ENCODE measurements around the gene EEF1A2. TPM values are rescaled to one million over a fixed set of nuclear protein-coding genes. Genes with fewer than 3 reads are reported as not detected.

The EEF1A2 gene
- total and polyA plus RNA-seq, 10 donors = 0.39 to 1.4 (median 0.54) TPM

DNA sequence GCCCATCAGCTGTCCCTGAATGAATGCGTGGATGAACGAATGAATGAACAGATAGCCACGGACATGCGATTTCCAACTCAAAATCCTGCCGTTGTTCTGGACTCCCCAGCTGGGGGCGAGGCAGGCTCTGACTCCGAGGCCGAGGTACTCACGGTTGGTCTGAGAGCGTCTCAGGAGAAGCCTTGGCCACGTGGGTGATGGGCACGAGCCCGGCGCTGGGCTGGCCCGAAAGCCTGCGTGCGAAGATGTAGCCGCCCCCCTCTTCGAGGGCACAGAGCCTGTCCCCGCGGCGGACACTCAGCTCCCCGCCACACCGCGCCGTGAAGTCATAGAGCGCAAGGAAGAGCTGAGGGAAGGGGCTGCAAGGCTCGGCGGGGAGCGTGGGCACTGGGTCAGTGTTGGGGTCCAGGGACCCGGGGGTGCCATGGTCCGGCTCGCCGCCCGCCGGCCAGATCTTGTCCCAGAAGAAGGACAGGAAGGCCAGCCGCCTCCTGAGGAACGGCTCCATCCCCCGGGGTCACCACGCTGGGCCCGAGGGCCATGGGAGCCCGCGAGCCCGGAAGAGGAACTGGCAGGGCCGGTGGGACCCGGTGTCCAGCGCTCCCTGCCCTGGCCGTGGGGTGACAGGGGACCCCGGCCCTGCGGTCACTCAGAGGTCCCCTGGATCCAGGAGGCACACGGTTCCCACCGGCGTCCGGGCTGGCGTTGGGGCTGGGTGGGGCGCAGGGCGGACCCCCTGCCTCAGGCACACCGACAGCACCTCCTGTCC, 48.3 kb upstream of the EEF1A2 start:
- Histone ChIP-seq H3K4me3 (peak overlapping the region in 1 of 8 donors; percentile 3), H3K4me1 (peaks cover 5 to 78% (median 47%) of the 10 kb centered on the region in 6 donors), H3K27ac (no peak overlapping the region), H3K9me3 (no peaks in the 10 kb centered on the region), H3K36me3 (no peaks in the 10 kb centered on the region), H3K27me3 (replicated peaks in 1 of 7) (peaks cover 0 to 42% (median 4%) of the 10 kb centered on the region in 7 donors)
- TF ChIP-seq, protein P1, sequence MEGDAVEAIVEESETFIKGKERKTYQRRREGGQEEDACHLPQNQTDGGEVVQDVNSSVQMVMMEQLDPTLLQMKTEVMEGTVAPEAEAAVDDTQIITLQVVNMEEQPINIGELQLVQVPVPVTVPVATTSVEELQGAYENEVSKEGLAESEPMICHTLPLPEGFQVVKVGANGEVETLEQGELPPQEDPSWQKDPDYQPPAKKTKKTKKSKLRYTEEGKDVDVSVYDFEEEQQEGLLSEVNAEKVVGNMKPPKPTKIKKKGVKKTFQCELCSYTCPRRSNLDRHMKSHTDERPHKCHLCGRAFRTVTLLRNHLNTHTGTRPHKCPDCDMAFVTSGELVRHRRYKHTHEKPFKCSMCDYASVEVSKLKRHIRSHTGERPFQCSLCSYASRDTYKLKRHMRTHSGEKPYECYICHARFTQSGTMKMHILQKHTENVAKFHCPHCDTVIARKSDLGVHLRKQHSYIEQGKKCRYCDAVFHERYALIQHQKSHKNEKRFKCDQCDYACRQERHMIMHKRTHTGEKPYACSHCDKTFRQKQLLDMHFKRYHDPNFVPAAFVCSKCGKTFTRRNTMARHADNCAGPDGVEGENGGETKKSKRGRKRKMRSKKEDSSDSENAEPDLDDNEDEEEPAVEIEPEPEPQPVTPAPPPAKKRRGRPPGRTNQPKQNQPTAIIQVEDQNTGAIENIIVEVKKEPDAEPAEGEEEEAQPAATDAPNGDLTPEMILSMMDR (IDR thresholded peaks at IDR 0.05 in 8 of 11, conservative IDR thresholded peaks at IDR 0.05 in 3 of 11) = no peak
- TF ChIP-seq POLR2AphosphoS5 (IDR thresholded peaks at IDR 0.05) (no peak), POLR2A (IDR thresholded peaks at IDR 0.05) (no peak)
- intact Hi-C loops (cut with DNase I; ENCODE audit: low total_unique reads) = no loop called here
- WGBS, 5 donors = 51 to 64% (median 56%) methylated on average over 43 to 58 of the region's 58 CpGs
- no peak for DNase-seq

DNA sequence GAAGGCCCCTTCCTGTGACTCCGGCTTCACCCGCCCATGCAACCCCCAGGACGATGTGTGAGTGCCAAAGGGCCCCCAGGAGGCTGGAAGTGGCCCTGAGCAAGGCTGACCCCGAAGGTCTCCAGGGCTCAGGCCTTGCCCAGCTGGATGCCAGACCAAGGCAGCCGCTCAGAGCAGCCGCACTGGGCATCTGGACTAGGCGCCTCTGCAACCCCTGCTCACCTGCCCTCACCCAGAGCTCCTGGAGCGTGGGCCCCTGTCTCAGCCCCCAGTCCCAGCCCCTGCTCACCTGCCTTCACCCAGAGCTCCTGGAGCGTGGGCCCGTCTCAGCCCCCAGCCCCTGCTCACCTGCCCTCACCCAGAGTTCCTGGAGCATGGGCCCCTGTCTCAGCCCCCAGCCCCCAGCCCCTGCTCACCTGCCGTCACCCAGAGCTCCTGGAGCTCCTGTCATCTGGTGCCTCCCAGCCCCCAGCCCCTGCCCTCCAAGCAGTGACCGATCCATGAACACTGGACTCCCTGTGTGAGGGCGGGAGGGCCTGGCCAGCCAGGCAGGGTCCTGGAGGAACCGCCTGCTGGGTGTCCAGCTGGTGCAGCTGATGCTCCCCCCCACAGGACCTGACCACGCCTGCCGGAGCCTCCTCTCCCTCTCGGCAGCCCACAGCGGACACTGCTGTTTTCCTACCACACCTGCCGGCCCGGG, 47.5 kb upstream of the EEF1A2 start:
- no peak overlapping the region for H3K27ac ChIP-seq
- 81 to 86% (median 86%) methylated on average over 15 to 20 of the region's 20 CpGs for whole genome bisulfite sequencing, 5 donors
- intact Hi-C loops (cut with DNase I; ENCODE audit: low total_unique reads) = no loop called here

DNA sequence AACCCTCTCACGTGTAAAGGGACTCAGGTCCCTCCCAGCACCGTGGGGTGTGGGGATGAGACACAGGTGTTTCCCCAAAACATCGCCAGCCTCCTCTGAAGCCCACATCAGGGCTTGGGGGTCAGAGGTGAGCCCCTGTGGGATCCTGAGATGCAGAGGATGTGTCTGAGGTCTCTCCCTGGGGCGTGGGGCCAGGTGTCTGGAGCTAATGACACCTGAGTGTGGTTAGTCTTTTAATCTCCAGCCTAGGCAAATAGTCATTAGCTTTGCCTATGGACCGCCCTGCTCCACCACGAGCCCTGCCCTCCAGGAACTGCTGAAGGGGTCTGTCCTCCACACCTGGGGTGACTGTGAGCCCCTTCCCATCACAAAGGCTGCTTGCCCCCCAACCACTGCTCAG, 46.9 kb upstream of the EEF1A2 start:
- Histone ChIP-seq H3K4me1 (peaks cover 5 to 82% (median 56%) of the 10 kb centered on the region in 6 donors), H3K27ac (no peak overlapping the region), H3K9me3 (no peaks in the 10 kb centered on the region), H3K4me3 (no peak overlapping the region), H3K27me3 (replicated peaks in 1 of 7) (peaks cover 0 to 42% (median 4%) of the 10 kb centered on the region in 7 donors), H3K36me3 (no peaks in the 10 kb centered on the region)
- 31 to 51% (median 46%) methylated on average over 3 to 6 of the region's 6 CpGs for WGBS, 5 donors
- TF ChIP-seq POLR2A (IDR thresholded peaks at IDR 0.05) (no peak), POLR2AphosphoS5 (IDR thresholded peaks at IDR 0.05) (no peak)
- TF ChIP-seq, protein P1 (IDR thresholded peaks at IDR 0.05 in 8 of 11, conservative IDR thresholded peaks at IDR 0.05 in 3 of 11) = no peak
- no peak for DNase-seq
- intact Hi-C loops (cut with DNase I; ENCODE audit: low total_unique reads) = no loop called here

More for the DNA sequence above, 47.5 kb upstream of the EEF1A2 start:
- peaks cover 0 to 42% (median 4%) of the 10 kb centered on the region in 7 donors for H3K27me3 ChIP-seq (replicated peaks in 1 of 7)
- H3K9me3 ChIP-seq = no peaks in the 10 kb centered on the region
- no peak for DNase-seq
- H3K4me3 ChIP-seq = no peak overlapping the region
- H3K36me3 ChIP-seq = no peaks in the 10 kb centered on the region
- no peak for TF ChIP-seq POLR2AphosphoS5 (IDR thresholded peaks at IDR 0.05)
- TF ChIP-seq, protein P1 (IDR thresholded peaks at IDR 0.05 in 8 of 11, conservative IDR thresholded peaks at IDR 0.05 in 3 of 11) = no peak
- no peak for TF ChIP-seq POLR2A (IDR thresholded peaks at IDR 0.05)
- H3K4me1 ChIP-seq = peaks cover 5 to 81% (median 51%) of the 10 kb centered on the region in 6 donors

All from spleen (tissue), 11 donors.